GM12874 (cell line): ENCODE results near the gene CDH2.

ENCODE experiments used
- TF ChIP-seq, protein P1 (sequence below): IDR thresholded peaks from 2 replicates; pipeline ENCODE4 v1.5.1; 2011; ENCODE audit warnings: low read depth, mild to moderate bottlenecking, control low read depth, low read length, moderate library complexity; ENCODE audit not compliant: insufficient read depth

CDH2 gene

GRCh38 chr18:28004606-28005005, 172.3 kb downstream of the CDH2 start:
- TF ChIP-seq, protein P1, sequence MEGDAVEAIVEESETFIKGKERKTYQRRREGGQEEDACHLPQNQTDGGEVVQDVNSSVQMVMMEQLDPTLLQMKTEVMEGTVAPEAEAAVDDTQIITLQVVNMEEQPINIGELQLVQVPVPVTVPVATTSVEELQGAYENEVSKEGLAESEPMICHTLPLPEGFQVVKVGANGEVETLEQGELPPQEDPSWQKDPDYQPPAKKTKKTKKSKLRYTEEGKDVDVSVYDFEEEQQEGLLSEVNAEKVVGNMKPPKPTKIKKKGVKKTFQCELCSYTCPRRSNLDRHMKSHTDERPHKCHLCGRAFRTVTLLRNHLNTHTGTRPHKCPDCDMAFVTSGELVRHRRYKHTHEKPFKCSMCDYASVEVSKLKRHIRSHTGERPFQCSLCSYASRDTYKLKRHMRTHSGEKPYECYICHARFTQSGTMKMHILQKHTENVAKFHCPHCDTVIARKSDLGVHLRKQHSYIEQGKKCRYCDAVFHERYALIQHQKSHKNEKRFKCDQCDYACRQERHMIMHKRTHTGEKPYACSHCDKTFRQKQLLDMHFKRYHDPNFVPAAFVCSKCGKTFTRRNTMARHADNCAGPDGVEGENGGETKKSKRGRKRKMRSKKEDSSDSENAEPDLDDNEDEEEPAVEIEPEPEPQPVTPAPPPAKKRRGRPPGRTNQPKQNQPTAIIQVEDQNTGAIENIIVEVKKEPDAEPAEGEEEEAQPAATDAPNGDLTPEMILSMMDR, result no peak

- TF ChIP-seq, protein P1, result no peak
Measured at GRCh38 chr18:28003451-28003850, 173.5 kb downstream of the CDH2 start.

GRCh38 chr18:28002841-28003240, 174.1 kb downstream of the CDH2 start:
- TF ChIP-seq, protein P1, result no peak

DNA sequence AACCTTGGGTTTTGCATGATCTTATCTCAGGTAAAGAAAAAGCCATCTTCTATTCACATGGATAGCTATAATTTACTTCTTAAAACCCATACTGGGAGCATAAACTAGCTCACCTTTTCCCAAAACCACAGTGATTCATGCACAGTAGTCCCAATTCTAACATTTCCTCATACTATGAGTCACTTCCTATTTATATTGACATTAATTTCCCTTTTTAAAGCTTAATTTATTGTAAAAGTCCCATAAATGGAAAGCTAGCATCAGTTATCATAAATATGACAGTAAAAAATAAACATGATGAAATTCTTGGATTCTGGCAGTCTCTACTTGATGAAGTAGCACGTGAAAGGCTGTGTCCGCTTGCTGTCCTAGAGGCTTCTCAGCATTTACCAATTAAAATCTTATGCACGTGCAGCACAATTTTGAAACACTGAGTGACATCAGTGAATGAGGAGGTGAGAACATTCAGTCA, 180.1 kb downstream of the CDH2 start:
- TF ChIP-seq, protein P1, result no peak

- TF ChIP-seq, protein P1, result no peak
Measured at GRCh38 chr18:27995770-27996502, 181.0 kb downstream of the CDH2 start.

- TF ChIP-seq, protein P1, result no peak
Measured at GRCh38 chr18:27994571-27994970, 182.4 kb downstream of the CDH2 start.

GRCh38 chr18:27991391-27991790, 185.5 kb downstream of the CDH2 start:
- TF ChIP-seq, protein P1, result no peak
